Lung (tissue), 12 donors: Measurements from ENCODE around the gene ANKHD1. TPM values are rescaled to one million over a fixed set of nuclear protein-coding genes. Genes with fewer than 3 reads are reported as not detected.

Experiments
- ATAC-seq: fragments of 200-7000 bp; cut with Tn5 transposase; one replicate; pipeline ENCODE4 v1.9.1; 2020; ENCODE audit warnings: moderate number of reproducible peaks; ENCODE audit not compliant: insufficient read depth, low FRiP score
- DNase-seq, 3 donors: peaks; one replicate each; pipeline ENCODE4 v3.0.0-alpha.2; 2013 to 2017
- H3K27ac ChIP-seq, 2 donors: one replicate each; pipeline ENCODE4 v1.5.1; 2013; ENCODE audit warnings: mild to moderate bottlenecking in 2 of 2, moderate library complexity in 2 of 2, control low read depth in 1 of 2, inconsistent platforms in 1 of 2, low read depth in 1 of 2, low read length in 1 of 2
- H3K27me3 ChIP-seq, 3 donors: one replicate each; pipeline ENCODE4 v1.5.1; 2013; ENCODE audit warnings: low read length in 2 of 3; ENCODE audit not compliant: control insufficient read depth in 3 of 3, insufficient read depth in 3 of 3
- H3K36me3 ChIP-seq, 4 donors: one replicate each; pipeline ENCODE4 v1.5.1; 2013; ENCODE audit warnings: low read length in 4 of 4, mild to moderate bottlenecking in 1 of 4, moderate library complexity in 1 of 4; ENCODE audit not compliant: control insufficient read depth in 4 of 4, insufficient read depth in 4 of 4
- H3K4me1 ChIP-seq, 5 donors: one replicate each; pipeline ENCODE4 v1.5.1; 2013; ENCODE audit warnings: low read length in 5 of 5, mild to moderate bottlenecking in 2 of 5, moderate library complexity in 1 of 5; ENCODE audit not compliant: control insufficient read depth in 5 of 5, insufficient read depth in 5 of 5
- H3K4me3 ChIP-seq: one replicate; pipeline ENCODE4 v1.5.1; 2013; ENCODE audit warnings: mild to moderate bottlenecking, control low read depth, moderate library complexity
- H3K9ac ChIP-seq, 2 donors: one replicate each; pipeline ENCODE4 v1.5.1; 2013; ENCODE audit warnings: low read length in 2 of 2, control low read depth in 1 of 2; ENCODE audit not compliant: insufficient read depth in 1 of 2
- H3K9me3 ChIP-seq, 4 donors: one replicate each; pipeline ENCODE4 v1.5.1; 2013; ENCODE audit warnings: low read length in 3 of 4, mild to moderate bottlenecking in 1 of 4, moderate library complexity in 1 of 4; ENCODE audit not compliant: control insufficient read depth in 4 of 4, insufficient read depth in 3 of 4
- WGBS, 2 donors: extraction: QIAGEN DNeasy Blood & Tissue Kit; methylation state at CpG; one replicate each; pipeline ENCODE4 v1.1.7; 2013; 5-methylcytosine and 5-hydroxymethylcytosine counted together
- polyA plus RNA-seq, 2 donors: library from polyadenylated mRNA; stranded (reverse); fragments of 200-250 nt; gene quantifications; one replicate each; pipeline ENCODE4 v1.2.1, GENCODE V29; 2013
- total RNA-seq, 2 donors: library from RNA; depleted of rRNA in 1 of 2; stranded (reverse); fragments of >200 nt in 1 of 2; gene quantifications; one replicate each; pipeline ENCODE4 v1.2.1, GENCODE V29; 2014 to 2021
- TF ChIP-seq, protein P1 (sequence below): IDR thresholded peaks from 2 replicates; pipeline ENCODE4 v1.5.1; 2012; ENCODE audit warnings: mild to moderate bottlenecking; ENCODE audit errors: control extremely low read depth, extremely low read depth
- donor health status: control.
- donor health status: control.
- donor health status: Bipolar disorder and iron deficiency.
- donor health status: healthy.
- donor health status: DM: yes; HTN: yes; CAD: no.

Gene ANKHD1
- total and polyA plus RNA-seq, 4 donors = 53.0 to 200 (median 90.8) TPM

DNA sequence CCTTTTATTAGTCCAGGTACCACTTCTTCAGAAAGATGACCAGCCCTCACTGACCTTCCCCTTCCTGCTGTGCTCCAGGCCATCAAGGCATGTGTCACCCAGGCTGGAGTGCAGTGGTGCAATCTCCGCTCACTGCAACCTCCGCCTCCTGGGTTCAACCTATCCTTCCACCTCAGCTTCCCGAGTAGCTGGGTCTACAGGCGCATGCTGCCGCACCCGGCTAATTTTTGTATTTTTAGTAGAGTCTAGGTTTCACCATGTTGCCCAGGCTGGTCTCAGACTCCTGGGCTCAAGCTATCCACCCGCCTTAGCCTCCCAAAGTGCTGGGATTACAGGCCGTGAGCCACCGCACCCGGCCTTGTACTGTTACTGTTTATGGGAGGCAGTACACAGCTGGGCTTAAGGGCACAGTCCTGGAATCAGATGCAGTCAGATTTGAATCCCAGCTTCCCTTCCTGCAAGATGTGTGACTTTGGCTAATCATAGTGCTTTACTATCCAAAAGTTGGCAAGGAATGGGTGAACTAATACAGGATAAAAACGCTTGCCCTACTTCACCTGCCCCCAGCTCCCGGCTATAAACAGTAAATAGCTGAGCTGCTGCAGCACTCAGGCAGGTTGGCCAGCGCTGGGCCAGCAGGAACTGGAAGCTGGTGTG is 145.3 kb downstream of the ANKHD1 start:
- Histone ChIP-seq H3K9me3 (no peaks in the 10 kb centered on the region), H3K4me3 (no peak overlapping the region), H3K36me3 (peaks cover 13 to 33% (median 24%) of the 10 kb centered on the region in 4 donors), H3K27me3 (no peaks in the 10 kb centered on the region), H3K27ac (peak overlapping the region; percentile 45 to 95), H3K4me1 (peaks cover 11 to 32% (median 24%) of the 10 kb centered on the region in 5 donors), H3K9ac (no peak overlapping the region)
- 40 to 56% methylated on average over 13 of the region's 13 CpGs for WGBS, 2 donors
- TF ChIP-seq, protein P1, sequence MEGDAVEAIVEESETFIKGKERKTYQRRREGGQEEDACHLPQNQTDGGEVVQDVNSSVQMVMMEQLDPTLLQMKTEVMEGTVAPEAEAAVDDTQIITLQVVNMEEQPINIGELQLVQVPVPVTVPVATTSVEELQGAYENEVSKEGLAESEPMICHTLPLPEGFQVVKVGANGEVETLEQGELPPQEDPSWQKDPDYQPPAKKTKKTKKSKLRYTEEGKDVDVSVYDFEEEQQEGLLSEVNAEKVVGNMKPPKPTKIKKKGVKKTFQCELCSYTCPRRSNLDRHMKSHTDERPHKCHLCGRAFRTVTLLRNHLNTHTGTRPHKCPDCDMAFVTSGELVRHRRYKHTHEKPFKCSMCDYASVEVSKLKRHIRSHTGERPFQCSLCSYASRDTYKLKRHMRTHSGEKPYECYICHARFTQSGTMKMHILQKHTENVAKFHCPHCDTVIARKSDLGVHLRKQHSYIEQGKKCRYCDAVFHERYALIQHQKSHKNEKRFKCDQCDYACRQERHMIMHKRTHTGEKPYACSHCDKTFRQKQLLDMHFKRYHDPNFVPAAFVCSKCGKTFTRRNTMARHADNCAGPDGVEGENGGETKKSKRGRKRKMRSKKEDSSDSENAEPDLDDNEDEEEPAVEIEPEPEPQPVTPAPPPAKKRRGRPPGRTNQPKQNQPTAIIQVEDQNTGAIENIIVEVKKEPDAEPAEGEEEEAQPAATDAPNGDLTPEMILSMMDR = no peak
- no peak for DNase-seq
- ATAC-seq = no peak

- H3K27me3 ChIP-seq = no peaks in the 10 kb centered on the region
- ATAC-seq (peak; percentile 94), DNase-seq (peak; percentile 97 to 99 (median 98))
- peaks cover 11 to 32% (median 24%) of the 10 kb centered on the region in 5 donors for H3K4me1 ChIP-seq
- H3K36me3 ChIP-seq = peaks cover 10 to 33% (median 21%) of the 10 kb centered on the region in 4 donors
- peak within 1 kb of the TSS; percentile 44 for H3K4me3 ChIP-seq
- 0 to 1% methylated on average over 52 of the region's 52 CpGs for WGBS, 2 donors
- peak within 1 kb of the TSS; percentile 95 to 97 for H3K27ac ChIP-seq
- H3K9me3 ChIP-seq = no peaks in the 10 kb centered on the region
- TF ChIP-seq, protein P1 = peak; percentile 39
- H3K9ac ChIP-seq = peak within 1 kb of the TSS; percentile 39 to 46
Measured at GRCh38 chr5:140547508-140548299, 146.1 kb downstream of the ANKHD1 start, which contains the start of gene EIF4EBP3. Gene EIF4EBP3 (plus strand): TSS chr5:140547662. CDS start chr5:140547738, 76 bp downstream.

- TF ChIP-seq, protein P1 = no peak
- Histone ChIP-seq H3K4me1 (peaks cover 11 to 32% (median 24%) of the 10 kb centered on the region in 5 donors), H3K9me3 (no peaks in the 10 kb centered on the region), H3K27ac (peak overlapping the region; percentile 95 to 97), H3K9ac (peak overlapping the region; percentile 39 to 46), H3K4me3 (no peak overlapping the region), H3K27me3 (no peaks in the 10 kb centered on the region), H3K36me3 (peaks cover 7 to 33% (median 18%) of the 10 kb centered on the region in 4 donors)
- no peak for DNase-seq
- 0 to 7% methylated on average over 5 of the region's 5 CpGs for WGBS, 2 donors
- ATAC-seq = no peak
Measured at GRCh38 chr5:140548300-140548688, 146.7 kb downstream of the ANKHD1 start.
